A673 (cell line): ENCODE data around the gene C1orf74. TPM values are rescaled to one million over a fixed set of nuclear protein-coding genes. Genes with fewer than 3 reads are reported as not detected.

Experiments used
- BruUV-seq: library from RNA; stranded (reverse); fragments of 400-500 nt; replicated peaks from 2 replicates; lab custom pipeline; 2021; lab: Mats Ljungman, UMichigan
- CTCF ChIA-PET: fragments of 300-600 bp; sonication (Branson Sonifier 250); formaldehyde crosslinking; loops from one replicate; lab custom pipeline; 2022; ENCODE audit warnings: antibody characterized with exemption; lab: Charles Lee
- POLR2A ChIA-PET: fragments of 300-600 bp; sonication (Branson Sonifier 250); formaldehyde crosslinking; loops from one replicate; lab custom pipeline; 2022; ENCODE audit warnings: antibody characterized with exemption; ENCODE audit not compliant: low non-redundant PET; lab: Charles Lee
- DNase-seq: peaks from one replicate; pipeline ENCODE4 v3.0.0-alpha.2; 2015; ENCODE audit warnings: low spot score
- H3K27ac ChIP-seq: fragments of 200-600 bp; sonication (generic); 2 replicates; pipeline ENCODE4 v1.5.1; 2016; ENCODE audit warnings: mixed run types, low read depth, mild to moderate bottlenecking, mixed read lengths, antibody characterized with exemption, low read length; ENCODE audit not compliant: poor library complexity, severe bottlenecking
- H3K27me3 ChIP-seq: fragments of 200-600 bp; sonication (generic); replicated peaks from 2 replicates; pipeline ENCODE4 v1.6.1; 2017; ENCODE audit warnings: mixed run types, low read depth, mild to moderate bottlenecking, mixed read lengths, antibody characterized with exemption, low read length; ENCODE audit not compliant: insufficient read depth, poor library complexity
- H3K36me3 ChIP-seq: fragments of 200-600 bp; sonication (generic); 2 replicates; pipeline ENCODE4 v1.6.1; 2016; ENCODE audit warnings: mixed run types, mild to moderate bottlenecking, mixed read lengths, antibody characterized with exemption, low read length; ENCODE audit not compliant: insufficient read depth, poor library complexity, severe bottlenecking
- H3K4me1 ChIP-seq: fragments of 200-600 bp; sonication (generic); 2 replicates; pipeline ENCODE4 v1.6.1; 2017; ENCODE audit warnings: mixed run types, mild to moderate bottlenecking, mixed read lengths, antibody characterized with exemption, low read length; ENCODE audit not compliant: insufficient read depth, poor library complexity, severe bottlenecking
- H3K4me3 ChIP-seq: fragments of 200-600 bp; sonication (generic); 2 replicates; pipeline ENCODE4 v1.5.1; 2016; ENCODE audit warnings: low read depth, mixed run types, mild to moderate bottlenecking, mixed read lengths, low read length; ENCODE audit not compliant: poor library complexity, severe bottlenecking
- H3K9me3 ChIP-seq: fragments of 200-600 bp; sonication (generic); 2 replicates; pipeline ENCODE4 v1.6.1; 2016; ENCODE audit warnings: mixed run types, low read depth, mild to moderate bottlenecking, mixed read lengths, antibody characterized with exemption, low read length; ENCODE audit not compliant: poor library complexity, severe bottlenecking
- EZH2 ChIP-seq: fragments of 200-600 bp; sonication (generic); IDR thresholded peaks from 2 replicates; pipeline ENCODE4 v1.6.1; 2017; ENCODE audit warnings: borderline replicate concordance, low read depth, mild to moderate bottlenecking, mixed read lengths, antibody characterized with exemption, low read length; ENCODE audit not compliant: poor library complexity, severe bottlenecking
- intact Hi-C: fragments of 100-400 bp; cut with micrococcal nuclease; formaldehyde crosslinking; loops from one replicate; pipeline ENCODE4 v1.10.0; 2022; ENCODE audit not compliant: unreplicated experiment
- total RNA-seq: library from RNA; stranded (reverse); gene quantifications from 2 replicates; pipeline ENCODE4 v1.2.3, GENCODE V29; 2021
- TF ChIP-seq, protein P1 (sequence below): fragments of 300-800, 200-600 bp; sonication (generic); conservative IDR thresholded peaks from 2 replicates; pipeline ENCODE4 v1.5.1; 2017; ENCODE audit warnings: low read depth, mild to moderate bottlenecking, antibody characterized with exemption, low read length, moderate library complexity, mixed read lengths

C1orf74 gene
- total RNA-seq, 1 experiment from 2014 or later: 4.2 TPM

GRCh38 chr1:209743145-209743482 lies 41.2 kb downstream of the C1orf74 start:
- ChIA-PET POLR2A (no interaction called here), CTCF (no interaction called here)

GRCh38 chr1:209742409-209743144 lies 41.8 kb downstream of the C1orf74 start:
- no peaks in the 10 kb centered on the region for H3K4me1 ChIP-seq
- no TSS peak for BruUV-seq
- intact Hi-C loops: no loop called here
- H3K27ac ChIP-seq: no peak overlapping the region
- H3K9me3 ChIP-seq: no peaks in the 10 kb centered on the region
- H3K27me3 ChIP-seq: no peaks in the 10 kb centered on the region
- no peak for DNase-seq
- no peak for TF ChIP-seq EZH2
- TF ChIP-seq, protein P1, sequence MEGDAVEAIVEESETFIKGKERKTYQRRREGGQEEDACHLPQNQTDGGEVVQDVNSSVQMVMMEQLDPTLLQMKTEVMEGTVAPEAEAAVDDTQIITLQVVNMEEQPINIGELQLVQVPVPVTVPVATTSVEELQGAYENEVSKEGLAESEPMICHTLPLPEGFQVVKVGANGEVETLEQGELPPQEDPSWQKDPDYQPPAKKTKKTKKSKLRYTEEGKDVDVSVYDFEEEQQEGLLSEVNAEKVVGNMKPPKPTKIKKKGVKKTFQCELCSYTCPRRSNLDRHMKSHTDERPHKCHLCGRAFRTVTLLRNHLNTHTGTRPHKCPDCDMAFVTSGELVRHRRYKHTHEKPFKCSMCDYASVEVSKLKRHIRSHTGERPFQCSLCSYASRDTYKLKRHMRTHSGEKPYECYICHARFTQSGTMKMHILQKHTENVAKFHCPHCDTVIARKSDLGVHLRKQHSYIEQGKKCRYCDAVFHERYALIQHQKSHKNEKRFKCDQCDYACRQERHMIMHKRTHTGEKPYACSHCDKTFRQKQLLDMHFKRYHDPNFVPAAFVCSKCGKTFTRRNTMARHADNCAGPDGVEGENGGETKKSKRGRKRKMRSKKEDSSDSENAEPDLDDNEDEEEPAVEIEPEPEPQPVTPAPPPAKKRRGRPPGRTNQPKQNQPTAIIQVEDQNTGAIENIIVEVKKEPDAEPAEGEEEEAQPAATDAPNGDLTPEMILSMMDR: no peak
- CTCF ChIA-PET: no interaction called here
- no peak overlapping the region for H3K4me3 ChIP-seq
- POLR2A ChIA-PET: no interaction called here
- no peaks in the 10 kb centered on the region for H3K36me3 ChIP-seq

More at GRCh38 chr1:209743145-209743482, 41.2 kb downstream of the C1orf74 start:
- intact Hi-C loops: no loop called here
- Histone ChIP-seq H3K4me1 (no peaks in the 10 kb centered on the region), H3K27ac (no peak overlapping the region), H3K27me3 (no peaks in the 10 kb centered on the region), H3K9me3 (no peaks in the 10 kb centered on the region), H3K4me3 (no peak overlapping the region), H3K36me3 (no peaks in the 10 kb centered on the region)
- DNase-seq: no peak
- no TSS peak for BruUV-seq
- TF ChIP-seq, protein P1: no peak
- TF ChIP-seq EZH2: no peak

DNA sequence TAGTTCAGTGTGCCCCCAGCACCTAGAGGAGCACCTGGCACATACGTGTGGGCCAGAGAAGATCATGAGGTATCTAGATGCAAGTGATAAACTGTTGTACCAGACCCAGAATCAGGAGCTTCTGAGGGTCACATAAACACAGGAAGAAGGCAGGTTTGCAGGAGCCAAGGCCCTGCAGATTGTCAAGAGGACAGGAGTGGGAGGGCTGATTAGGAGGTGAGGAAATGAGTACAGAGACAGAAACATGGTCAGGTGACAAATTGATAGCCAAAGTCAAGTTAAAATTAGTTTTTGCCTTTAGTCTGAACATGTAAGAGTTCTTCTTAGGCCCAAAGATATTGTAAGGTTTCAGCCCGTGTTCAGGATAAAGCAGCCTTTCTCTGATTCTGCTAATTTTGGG lies 42.5 kb downstream of the C1orf74 start:
- Histone ChIP-seq H3K27me3 (no peaks in the 10 kb centered on the region), H3K36me3 (no peaks in the 10 kb centered on the region), H3K4me1 (no peaks in the 10 kb centered on the region), H3K27ac (no peak overlapping the region), H3K4me3 (no peak overlapping the region), H3K9me3 (no peaks in the 10 kb centered on the region)
- BruUV-seq: no TSS peak
- TF ChIP-seq EZH2: no peak
- TF ChIP-seq, protein P1: no peak
- no peak for DNase-seq
- intact Hi-C loops: no loop called here
- CTCF ChIA-PET: no interaction called here
- POLR2A ChIA-PET: no interaction called here
